HG03064 (cell line): ENCODE data around the gene RNF145.

Experiments
- ATAC-seq: cut with Tn5 transposase; IDR thresholded peaks from one replicate; pipeline ENCODE4 v1.9.1; 2021; ENCODE audit warnings: low read depth; ENCODE audit not compliant: unreplicated experiment

RNF145 gene

DNA sequence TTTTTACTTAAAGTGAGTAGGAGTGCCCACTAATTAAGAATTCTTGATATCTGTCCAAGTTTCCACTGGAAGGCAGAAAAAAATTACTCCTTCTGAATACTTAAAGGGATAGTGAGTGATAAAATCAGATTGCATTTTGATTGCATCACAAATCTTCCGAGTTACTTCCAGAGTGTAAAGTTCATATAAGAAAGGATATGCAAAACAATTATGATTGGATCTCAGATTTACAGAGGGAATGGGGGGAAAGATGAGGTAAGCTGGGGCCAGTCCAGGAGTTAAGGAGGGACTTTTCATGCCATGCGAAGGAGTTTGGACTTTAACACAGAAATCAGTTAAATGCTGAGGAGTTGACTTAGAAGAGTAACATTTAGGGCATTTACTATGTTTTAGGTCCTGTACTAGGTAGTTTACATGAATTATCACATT lies 9.3 kb upstream of the RNF145 start:
- ATAC-seq, result no peak

DNA sequence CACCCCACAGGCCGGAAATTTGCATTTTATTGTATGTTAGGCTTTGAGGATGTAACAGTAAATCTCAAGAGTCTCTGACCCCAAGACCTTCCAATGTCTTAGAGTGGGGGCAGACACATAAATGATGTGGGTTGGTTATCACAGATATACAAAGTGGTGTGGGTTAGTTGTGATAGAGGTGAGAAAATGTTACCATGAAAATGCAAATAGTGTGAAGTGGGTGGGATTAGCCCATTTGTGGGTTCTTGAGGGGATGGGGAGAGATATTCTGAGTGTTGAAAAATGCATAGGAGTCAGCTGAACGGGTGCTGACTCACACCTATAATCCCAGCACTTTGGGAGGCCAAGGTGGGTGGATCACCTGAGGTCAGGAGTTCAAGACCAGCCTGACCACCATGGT lies 7.9 kb upstream of the RNF145 start:
- no peak for ATAC-seq

GRCh38 chr5:159216454-159216853 lies 7.1 kb upstream of the RNF145 start:
- no peak for ATAC-seq

DNA sequence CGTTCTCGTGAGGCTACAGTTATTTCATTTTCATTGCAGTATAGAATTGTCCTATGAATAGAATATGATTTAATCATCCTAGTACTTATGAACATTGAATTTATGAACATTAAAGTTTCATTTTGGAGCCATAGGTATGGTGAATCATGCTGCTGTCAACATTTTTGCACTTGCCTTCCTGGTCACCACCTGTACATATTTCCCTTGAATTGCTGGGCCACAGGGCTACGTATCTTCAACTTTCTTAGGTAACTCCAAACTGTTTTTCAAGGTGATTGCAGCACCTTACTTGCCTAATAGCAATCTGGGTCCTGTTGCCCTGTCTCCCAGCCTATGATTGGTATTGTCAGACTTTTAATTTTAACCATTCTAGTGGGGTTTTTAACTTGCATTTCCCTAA lies 6.5 kb upstream of the RNF145 start:
- ATAC-seq, result no peak

DNA sequence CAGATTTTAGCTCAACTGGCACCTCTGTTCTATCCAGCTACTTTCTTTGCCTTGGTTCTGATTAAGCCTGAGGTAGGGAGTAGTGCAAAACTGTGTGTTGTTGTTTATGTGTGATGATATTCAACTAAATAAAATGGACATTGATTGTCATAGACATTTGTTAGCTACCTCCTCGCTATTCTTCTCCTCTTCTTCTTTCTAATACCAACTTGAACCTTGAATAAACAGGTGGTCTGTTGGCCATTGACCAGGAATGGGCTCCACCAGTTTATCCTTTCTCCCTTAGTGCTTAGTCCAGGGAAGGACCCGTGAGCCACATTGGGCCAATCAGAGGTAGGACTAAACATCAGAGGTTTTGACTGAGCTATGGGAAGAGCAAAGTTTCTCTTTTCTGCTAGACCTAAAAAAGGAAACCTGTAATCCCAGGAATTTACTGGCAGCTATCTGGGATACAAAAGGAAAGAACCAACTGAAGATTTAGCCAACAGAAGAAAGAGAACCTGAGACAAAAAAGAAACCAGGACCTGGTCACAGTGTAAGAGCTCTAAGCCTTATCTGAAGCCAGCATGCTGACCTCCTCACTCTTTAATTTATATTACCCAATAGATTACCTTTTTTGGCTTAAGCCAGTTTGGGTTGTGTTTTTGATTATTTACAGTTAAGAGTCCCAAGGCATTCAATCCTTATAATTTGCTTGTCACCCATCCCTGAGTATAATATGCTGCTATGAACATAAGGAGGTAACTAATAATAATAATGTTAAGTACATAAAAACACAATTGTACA lies 5.3 kb upstream of the RNF145 start:
- ATAC-seq, result no peak

DNA sequence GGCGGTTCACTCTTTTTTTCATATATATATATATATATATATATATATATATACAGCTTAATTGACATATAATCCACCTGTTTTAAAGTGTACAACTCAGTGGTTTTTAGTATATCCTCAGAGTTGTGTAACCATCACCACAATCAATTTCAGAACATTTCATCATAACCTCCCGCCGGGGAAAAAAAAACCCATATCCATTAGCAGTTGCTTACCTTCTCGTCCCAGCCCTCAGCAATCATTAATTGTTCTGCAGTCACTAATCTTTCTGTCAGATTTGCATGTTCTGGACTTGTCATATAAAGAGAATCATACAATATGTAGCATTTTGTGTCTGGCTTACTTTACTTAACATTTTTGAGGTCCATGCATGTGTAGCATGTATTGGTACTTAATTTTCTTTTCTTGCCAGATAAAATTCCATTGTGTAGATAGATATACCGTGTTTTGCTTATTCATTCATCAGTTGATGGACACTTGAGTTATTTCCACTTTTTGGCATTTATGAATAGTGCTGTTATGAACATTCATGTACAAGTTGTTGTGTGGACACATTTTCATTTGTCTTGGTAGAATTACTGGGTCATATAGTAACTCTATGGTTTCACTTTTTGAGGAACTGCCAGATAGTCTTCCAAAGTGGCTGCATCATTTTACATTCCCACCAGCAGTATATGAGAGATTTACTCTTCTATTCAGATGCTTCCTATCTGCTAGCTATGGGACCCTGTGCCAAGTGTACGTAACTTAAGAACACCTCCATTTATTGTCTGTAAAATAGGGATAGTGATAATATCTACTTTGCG lies 3.5 kb upstream of the RNF145 start:
- no peak for ATAC-seq

- no peak for ATAC-seq
These were observed 2.4 kb upstream of the RNF145 start for GRCh38 chr5:159211729-159212174.

- no peak for ATAC-seq
These were observed 1.5 kb upstream of the RNF145 start for GRCh38 chr5:159210846-159211245.

DNA sequence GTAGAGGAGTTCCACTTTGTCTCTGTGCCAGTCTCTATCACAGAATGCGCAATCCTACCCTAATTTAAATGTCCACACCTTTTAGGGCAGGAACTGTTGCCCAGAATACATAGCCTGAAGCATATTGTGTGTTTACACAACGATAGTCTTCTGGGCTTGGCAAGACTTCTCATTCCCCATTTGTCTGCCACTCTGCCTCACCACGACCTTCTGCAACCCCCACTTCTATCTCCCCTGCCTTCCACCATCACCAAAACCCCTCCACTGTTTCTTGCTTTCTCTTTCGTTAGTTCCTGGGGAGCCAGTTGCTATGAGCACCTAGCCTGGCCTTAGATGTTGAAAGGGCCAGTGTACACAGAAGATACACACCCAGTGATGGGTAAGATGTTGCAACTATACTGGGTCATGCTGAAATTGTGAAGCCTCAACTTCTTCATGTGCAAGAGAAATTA lies 883 bp upstream of the RNF145 start:
- ATAC-seq, result no peak

- peak; percentile 6 for ATAC-seq
These were observed 577 bp downstream of the RNF145 start for GRCh38 chr5:159208514-159209437.

- peak; percentile 58 for ATAC-seq
These were observed 1.5 kb downstream of the RNF145 start for GRCh38 chr5:159207686-159208513.

DNA sequence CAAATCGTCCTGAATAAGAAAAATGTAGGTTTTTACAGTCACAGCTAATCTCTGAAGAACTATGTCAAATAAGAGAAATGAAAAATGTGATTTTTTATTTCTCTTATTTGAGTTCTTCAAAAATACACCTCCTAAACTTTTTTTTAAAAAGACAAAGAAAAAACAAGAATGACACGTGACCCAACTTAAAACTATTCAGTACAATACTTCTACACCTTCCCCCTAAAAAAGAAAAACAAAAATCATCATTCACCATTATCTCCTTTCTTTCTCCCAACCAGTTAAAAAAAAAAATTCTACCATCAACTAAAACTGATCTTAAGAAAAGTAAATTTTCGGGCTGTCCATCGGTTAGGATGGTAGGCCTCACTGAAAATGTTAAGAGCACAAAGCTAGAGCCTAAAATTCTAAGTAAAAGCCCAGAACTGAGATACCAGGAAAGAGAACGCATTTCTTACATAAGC lies 2.1 kb downstream of the RNF145 start:
- ATAC-seq, result no peak

- no peak for ATAC-seq
These were observed 2.5 kb downstream of the RNF145 start for GRCh38 chr5:159206818-159207217.

DNA sequence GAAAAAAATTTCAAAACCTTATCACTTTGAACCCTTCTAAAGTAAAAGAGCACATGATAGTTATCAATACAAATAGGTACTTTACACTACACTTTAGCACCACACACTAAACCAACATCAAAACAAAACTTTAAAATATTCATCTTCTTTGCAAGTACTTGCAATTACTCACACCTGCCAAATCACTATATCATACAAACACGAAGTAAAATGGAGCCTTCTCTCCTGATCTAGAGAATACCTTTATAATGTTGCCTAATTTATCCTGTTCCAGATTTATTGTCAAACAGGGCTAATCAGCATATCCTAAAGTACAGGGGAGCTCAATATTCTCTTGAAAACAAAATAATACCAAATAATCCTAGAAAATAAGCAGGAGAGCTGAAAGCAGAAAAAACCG lies 3.0 kb downstream of the RNF145 start:
- ATAC-seq, result no peak

DNA sequence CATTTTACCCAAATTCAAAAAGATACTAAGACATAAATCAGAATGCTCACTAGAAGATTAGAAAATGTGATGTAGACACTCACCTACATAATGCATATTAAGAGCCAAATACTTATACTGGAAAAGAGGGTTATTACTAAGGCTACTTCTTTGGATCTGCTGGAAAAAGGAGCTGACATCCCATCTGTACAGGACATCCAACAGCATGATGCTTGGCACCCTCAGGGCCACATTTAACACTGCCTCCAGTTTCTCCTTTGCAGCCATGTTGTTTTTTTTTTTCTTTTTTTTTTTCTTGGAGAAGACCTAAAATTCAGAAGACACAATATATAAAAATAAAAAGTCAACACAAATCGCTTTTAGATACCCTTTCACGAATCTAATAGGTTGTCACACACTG lies 6.0 kb downstream of the RNF145 start:
- ATAC-seq, result no peak

- no peak for ATAC-seq
These were observed 7.2 kb downstream of the RNF145 start for GRCh38 chr5:159202151-159202550.

GRCh38 chr5:159199780-159200179 lies 9.6 kb downstream of the RNF145 start:
- no peak for ATAC-seq

- no peak for ATAC-seq
These were observed 10.1 kb downstream of the RNF145 start for GRCh38 chr5:159199225-159199624.
